Subcutaneous abdominal adipose tissue (tissue), 5 donors: Measurements from ENCODE around the gene TNFRSF8.

Experiments used
- H3K27ac ChIP-seq: one replicate; pipeline ENCODE4 v1.7.0; 2013; ENCODE audit warnings: low read depth, mild to moderate bottlenecking, inconsistent platforms, low read length, moderate library complexity
- H3K27me3 ChIP-seq, 5 donors: one replicate each; pipeline ENCODE4 v1.7.0; 2013; ENCODE audit warnings: low read length in 5 of 5, inconsistent platforms in 1 of 5; ENCODE audit not compliant: control insufficient read depth in 5 of 5, insufficient read depth in 4 of 5
- H3K36me3 ChIP-seq, 5 donors: one replicate each; pipeline ENCODE4 v1.7.0; 2013; ENCODE audit warnings: low read length in 5 of 5; ENCODE audit not compliant: control insufficient read depth in 5 of 5, insufficient read depth in 5 of 5
- H3K4me1 ChIP-seq, 5 donors: one replicate each; pipeline ENCODE4 v1.7.0; 2013; ENCODE audit warnings: low read length in 5 of 5, mild to moderate bottlenecking in 3 of 5, moderate library complexity in 1 of 5; ENCODE audit not compliant: control insufficient read depth in 5 of 5, insufficient read depth in 5 of 5
- H3K4me3 ChIP-seq, 5 donors: one replicate each; pipeline ENCODE4 v1.7.0; 2013; ENCODE audit warnings: low read length in 5 of 5, low read depth in 1 of 5
- H3K9ac ChIP-seq, 5 donors: one replicate each; pipeline ENCODE4 v1.7.0; 2013; ENCODE audit warnings: low read length in 5 of 5, mild to moderate bottlenecking in 4 of 5, moderate library complexity in 3 of 5
- H3K9me3 ChIP-seq, 5 donors: one replicate each; pipeline ENCODE4 v1.7.0; 2013; ENCODE audit warnings: low read length in 5 of 5; ENCODE audit not compliant: control insufficient read depth in 5 of 5
- donor health status: healthy.
- donor health status: healthy.
- donor health status: healthy.
- donor health status: healthy.
- donor health status: healthy.

The TNFRSF8 gene

DNA sequence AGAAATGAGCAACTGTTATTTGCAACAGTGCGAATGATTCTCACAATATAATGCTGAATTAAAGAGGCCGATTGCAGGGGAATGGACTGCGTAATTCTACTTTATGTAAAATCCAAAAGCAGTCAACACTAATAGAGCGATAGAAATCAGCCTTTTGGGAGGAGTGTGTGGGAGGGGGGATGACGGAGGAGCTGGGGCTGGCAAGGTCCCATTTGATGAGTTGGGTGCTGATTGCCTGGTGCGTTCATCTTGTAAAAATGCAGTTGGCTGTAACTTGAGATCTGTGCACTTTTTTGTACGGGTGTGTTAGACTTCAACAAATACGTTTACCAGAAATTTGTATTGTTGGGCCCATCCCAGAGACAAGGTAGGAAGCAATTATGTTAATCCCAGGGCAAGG is 20.7 kb downstream of the TNFRSF8 start:
- H3K4me1 ChIP-seq: peaks cover 0 to 4% (median 0%) of the 10 kb centered on the region in 5 donors
- H3K36me3 ChIP-seq: no peaks in the 10 kb centered on the region
- H3K27ac ChIP-seq: no peak overlapping the region
- peaks cover 0 to 11% (median 2%) of the 10 kb centered on the region in 5 donors for H3K27me3 ChIP-seq
- peaks cover 3 to 16% (median 10%) of the 10 kb centered on the region in 5 donors for H3K9me3 ChIP-seq
- no peak overlapping the region for H3K9ac ChIP-seq
- H3K4me3 ChIP-seq: no peak overlapping the region

DNA sequence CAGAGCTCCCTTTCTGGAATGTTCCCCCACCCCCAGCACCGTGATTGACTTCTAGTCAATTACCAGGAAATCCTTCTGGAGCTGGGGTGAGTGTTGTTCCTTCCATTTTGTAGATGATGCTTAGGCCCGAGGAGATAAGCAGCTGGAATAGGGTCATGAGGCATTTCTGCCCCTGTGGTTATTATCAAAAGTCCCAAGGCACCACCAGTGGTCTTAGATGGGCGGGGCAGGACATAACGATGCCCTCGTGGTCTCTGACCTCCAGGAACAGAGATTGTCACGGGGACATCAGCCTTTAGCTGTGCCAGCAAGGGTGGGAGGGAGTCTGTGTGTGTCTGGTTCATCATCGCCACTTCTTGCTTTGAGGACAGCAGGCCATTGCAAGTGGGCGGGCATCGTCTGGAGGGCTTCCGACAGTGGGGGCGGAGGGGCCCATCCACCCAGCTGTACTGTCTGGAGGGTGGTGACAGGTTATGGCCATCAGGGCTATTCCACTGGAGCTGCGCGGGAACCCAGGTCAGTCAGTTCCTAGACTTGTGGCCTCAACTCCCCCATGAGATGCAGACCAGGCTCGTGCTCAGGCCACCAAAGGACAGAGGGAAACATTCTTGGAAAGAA is 22.6 kb downstream of the TNFRSF8 start:
- Histone ChIP-seq H3K27ac (no peak overlapping the region), H3K4me1 (peaks cover 0 to 8% (median 3%) of the 10 kb centered on the region in 5 donors), H3K27me3 (no peaks in the 10 kb centered on the region), H3K9ac (no peak overlapping the region), H3K9me3 (peaks cover 3 to 16% (median 10%) of the 10 kb centered on the region in 5 donors), H3K36me3 (no peaks in the 10 kb centered on the region), H3K4me3 (no peak overlapping the region)

DNA sequence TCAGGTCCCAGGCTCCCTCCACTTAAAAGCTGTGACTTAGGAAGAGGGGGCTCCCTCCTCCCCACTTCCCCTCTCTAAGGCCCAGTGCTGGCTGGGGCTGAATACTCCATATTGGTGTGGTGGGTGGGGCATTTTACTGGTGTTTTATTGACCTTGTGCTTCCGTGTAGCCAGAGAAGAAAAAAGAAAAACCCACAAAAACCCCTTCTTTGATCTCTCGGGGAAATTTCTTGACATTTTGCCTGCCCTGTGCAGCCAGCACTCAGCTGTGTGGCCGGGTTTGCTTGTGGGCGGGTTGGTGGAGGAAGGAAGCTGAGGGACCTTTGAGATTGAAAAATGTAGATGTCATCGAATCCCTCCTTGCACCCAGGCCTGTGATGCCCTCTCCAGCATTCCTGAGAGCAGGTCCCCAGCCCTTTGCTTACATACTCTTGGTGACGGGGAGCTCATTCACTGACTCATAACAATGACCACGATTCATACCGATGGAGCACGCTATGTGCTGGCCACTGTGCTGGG is 24.8 kb downstream of the TNFRSF8 start:
- Histone ChIP-seq H3K9me3 (peaks cover 3 to 15% (median 9%) of the 10 kb centered on the region in 5 donors), H3K4me3 (no peak overlapping the region), H3K27ac (no peak overlapping the region), H3K9ac (no peak overlapping the region), H3K27me3 (no peaks in the 10 kb centered on the region), H3K4me1 (peaks cover 0 to 8% (median 3%) of the 10 kb centered on the region in 5 donors), H3K36me3 (no peaks in the 10 kb centered on the region)

DNA sequence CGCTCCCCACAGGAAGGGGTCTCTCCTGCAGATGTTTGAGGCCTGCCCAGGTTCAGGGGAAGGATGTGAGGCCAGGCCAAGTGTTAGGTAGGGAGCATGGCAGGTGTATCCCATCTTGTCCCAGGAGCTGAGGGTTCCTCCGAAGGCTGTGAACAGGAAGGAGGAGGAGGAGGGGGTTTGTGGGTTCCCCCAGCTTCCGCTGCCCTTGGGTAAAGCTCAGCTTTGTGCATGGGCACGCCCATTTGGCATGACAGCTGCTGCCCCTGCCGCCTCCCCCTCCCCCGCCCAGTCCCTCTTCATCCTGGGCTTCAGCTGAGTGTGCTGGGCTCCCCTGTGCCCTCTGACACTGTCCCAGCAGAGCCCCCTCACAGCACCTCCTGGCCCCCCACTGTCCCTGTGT is 25.5 kb downstream of the TNFRSF8 start:
- Histone ChIP-seq H3K27ac (no peak overlapping the region), H3K9me3 (peaks cover 0 to 11% (median 4%) of the 10 kb centered on the region in 5 donors)

DNA sequence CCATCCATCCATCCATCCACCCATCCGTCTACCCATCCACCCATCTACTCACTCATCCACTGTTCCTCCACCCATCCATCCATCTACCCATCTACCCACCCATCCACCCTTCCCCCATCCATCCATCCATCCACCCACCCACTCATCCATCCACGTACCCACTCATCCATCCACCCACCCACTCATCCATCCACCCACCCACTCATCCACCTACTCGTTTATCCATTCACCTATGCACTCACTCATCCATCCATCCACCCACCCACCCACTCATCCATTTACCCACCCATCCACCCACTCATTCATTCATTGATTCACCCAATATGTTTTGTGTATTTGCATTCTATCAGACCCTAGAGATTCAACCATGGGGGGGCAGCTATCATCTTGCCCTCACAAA is 27.2 kb downstream of the TNFRSF8 start:
- Histone ChIP-seq H3K9ac (no peak overlapping the region), H3K4me1 (peaks cover 0 to 8% (median 3%) of the 10 kb centered on the region in 5 donors), H3K9me3 (peaks cover 0 to 11% (median 4%) of the 10 kb centered on the region in 5 donors), H3K27ac (no peak overlapping the region), H3K27me3 (no peaks in the 10 kb centered on the region), H3K36me3 (no peaks in the 10 kb centered on the region), H3K4me3 (no peak overlapping the region)

More for the DNA sequence above, 25.5 kb downstream of the TNFRSF8 start:
- Histone ChIP-seq H3K36me3 (no peaks in the 10 kb centered on the region), H3K4me3 (no peak overlapping the region), H3K9ac (no peak overlapping the region), H3K27me3 (no peaks in the 10 kb centered on the region), H3K4me1 (peaks cover 0 to 8% (median 3%) of the 10 kb centered on the region in 5 donors)

DNA sequence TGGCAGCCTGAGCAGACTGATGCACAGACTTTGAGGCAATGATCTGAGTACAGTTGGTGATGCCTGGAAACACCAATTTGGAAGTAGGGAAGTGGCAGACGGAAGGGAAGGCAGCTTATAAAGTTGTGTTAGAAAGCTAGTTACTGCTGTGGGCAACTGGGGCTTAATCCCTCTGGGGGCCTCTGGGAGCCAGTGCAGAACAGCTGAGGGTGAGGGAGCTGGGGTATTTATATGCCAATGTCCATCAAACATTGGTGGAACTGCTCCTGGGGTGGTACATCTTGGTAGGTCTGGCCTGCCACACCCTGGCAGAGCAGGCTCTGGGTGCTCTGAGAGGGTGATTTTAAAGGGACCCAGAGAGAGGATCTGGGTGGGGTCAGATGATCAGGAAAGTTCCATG is 28.1 kb downstream of the TNFRSF8 start:
- H3K4me1 ChIP-seq: peaks cover 0 to 8% (median 3%) of the 10 kb centered on the region in 5 donors
- peaks cover 0 to 11% (median 4%) of the 10 kb centered on the region in 5 donors for H3K9me3 ChIP-seq
- no peaks in the 10 kb centered on the region for H3K36me3 ChIP-seq
- H3K27me3 ChIP-seq: no peaks in the 10 kb centered on the region
- H3K27ac ChIP-seq: no peak overlapping the region
- no peak overlapping the region for H3K9ac ChIP-seq
- H3K4me3 ChIP-seq: no peak overlapping the region

DNA sequence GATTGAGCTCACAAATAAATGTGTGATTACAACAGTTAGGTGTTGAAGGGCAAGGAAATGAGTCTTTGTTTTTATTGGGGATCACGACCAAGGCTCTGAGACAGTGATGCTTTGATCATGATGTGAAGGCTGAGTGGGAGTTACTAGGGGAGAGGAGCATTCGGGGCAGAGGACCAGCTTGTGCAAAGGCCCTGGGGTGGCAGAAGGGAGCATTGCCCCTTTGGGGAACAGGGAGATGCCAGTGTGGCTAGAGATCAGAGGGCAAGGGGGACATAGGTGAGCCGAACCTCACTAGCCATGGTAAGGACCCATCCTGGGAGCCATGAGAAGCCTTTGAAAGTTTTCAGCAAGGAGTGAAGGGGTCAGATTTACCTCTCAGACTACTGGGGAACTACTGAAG is 31.1 kb downstream of the TNFRSF8 start:
- H3K4me1 ChIP-seq: peaks cover 0 to 3% (median 0%) of the 10 kb centered on the region in 5 donors
- H3K27me3 ChIP-seq: no peaks in the 10 kb centered on the region

DNA sequence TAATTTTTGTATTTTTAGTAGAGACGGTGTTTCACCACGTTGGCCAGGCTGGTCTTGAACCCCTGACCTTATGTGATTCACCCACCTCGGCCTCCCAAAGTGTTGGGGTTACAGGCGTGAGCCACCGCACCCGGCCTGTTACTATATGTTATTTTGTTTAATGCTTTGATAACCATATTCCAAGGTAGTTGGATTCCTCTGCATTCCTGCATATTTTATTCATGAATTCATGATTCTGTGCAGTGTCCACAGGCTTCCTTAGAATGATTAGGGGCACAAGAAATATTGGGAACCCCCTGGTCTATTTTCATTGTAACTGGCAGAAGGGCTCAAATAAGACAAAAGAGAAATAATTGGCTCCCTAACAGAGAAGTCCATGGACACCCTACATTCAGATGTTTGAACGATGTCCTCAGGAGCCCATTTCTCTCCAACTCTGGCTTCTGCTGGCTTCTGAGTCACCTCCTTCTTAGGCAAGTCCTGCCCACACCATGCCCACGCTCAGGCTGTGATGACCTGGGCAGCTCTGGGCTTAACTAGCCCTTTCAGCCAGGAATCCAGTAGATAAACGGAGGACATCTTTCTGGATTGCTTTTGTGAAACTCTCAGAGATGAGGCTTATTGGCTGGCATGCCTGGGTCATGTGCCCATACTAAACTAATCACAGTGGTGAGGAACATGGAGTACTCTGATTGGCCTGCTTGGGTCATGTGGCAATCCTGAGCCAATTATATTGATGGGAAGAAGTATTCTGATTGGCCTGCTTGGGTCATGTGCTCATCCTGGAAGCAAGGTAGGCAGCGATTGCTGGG is 32.6 kb downstream of the TNFRSF8 start:
- Histone ChIP-seq H3K9ac (no peak overlapping the region), H3K27ac (no peak overlapping the region), H3K27me3 (no peaks in the 10 kb centered on the region)

More for the DNA sequence above, 31.1 kb downstream of the TNFRSF8 start:
- Histone ChIP-seq H3K9ac (no peak overlapping the region), H3K4me3 (no peak overlapping the region), H3K9me3 (peaks cover 0 to 12% (median 6%) of the 10 kb centered on the region in 5 donors), H3K36me3 (no peaks in the 10 kb centered on the region), H3K27ac (no peak overlapping the region)

DNA sequence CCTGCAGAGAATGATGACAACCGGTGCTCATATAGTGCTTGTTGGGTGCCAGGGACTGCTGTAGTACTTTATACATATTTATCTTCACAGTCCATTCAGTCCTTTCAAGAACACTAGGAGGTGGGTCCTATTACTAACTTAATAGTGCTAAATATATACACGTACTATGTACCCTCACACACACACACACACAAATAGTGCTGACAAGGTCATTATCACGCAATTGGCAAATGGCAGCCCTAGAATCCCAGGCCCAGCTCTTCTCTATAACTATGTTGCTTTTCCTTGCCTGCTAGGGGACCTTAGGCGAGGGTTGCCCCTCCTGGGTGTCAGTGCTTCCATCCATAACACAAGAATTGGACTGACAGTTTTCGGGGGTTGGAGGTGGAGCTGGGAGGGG is 33.5 kb downstream of the TNFRSF8 start:
- Histone ChIP-seq H3K27ac (no peak overlapping the region), H3K27me3 (no peaks in the 10 kb centered on the region), H3K4me3 (no peak overlapping the region), H3K9ac (no peak overlapping the region), H3K9me3 (peaks cover 0 to 12% (median 6%) of the 10 kb centered on the region in 5 donors), H3K36me3 (no peaks in the 10 kb centered on the region), H3K4me1 (no peaks in the 10 kb centered on the region)

More for the DNA sequence above, 32.6 kb downstream of the TNFRSF8 start:
- Histone ChIP-seq H3K4me1 (no peaks in the 10 kb centered on the region), H3K9me3 (peaks cover 0 to 12% (median 6%) of the 10 kb centered on the region in 5 donors), H3K36me3 (no peaks in the 10 kb centered on the region), H3K4me3 (no peak overlapping the region)

DNA sequence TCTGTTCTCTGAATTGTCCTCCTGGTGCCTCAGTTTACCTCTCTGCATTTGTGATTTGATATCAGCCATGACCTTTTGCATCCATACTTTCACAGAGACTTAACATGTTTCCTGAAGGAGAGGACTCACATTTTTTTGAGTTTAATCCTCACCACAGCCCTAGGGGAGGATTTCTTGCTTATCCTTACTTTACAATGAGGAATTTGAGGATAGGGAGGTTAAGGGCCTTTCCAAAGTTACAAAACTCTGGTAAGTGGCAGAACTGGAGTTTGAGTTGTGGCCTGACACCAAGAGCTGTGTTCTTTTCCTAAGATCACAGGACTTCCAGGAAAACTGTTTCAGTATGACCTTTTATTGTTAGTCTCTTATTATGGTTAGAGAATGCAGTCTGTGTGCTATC is 34.2 kb downstream of the TNFRSF8 start:
- H3K4me1 ChIP-seq: no peaks in the 10 kb centered on the region
- H3K27ac ChIP-seq: no peak overlapping the region
- no peak overlapping the region for H3K4me3 ChIP-seq

More for the DNA sequence above, 34.2 kb downstream of the TNFRSF8 start:
- Histone ChIP-seq H3K9ac (no peak overlapping the region), H3K36me3 (no peaks in the 10 kb centered on the region), H3K9me3 (peaks cover 0 to 12% (median 6%) of the 10 kb centered on the region in 5 donors), H3K27me3 (no peaks in the 10 kb centered on the region)
